GM12878 (cell line): ENCODE results near the gene CA7. TPM values are rescaled to one million over a fixed set of nuclear protein-coding genes. Genes with fewer than 3 reads are reported as not detected.
"Not testable (repeated sequence)": the region's sequence is repeated elsewhere in the genome, so short reads cannot be mapped to it uniquely, and the experiment has no call there.

Experiments used
- ATAC-seq: fragments of 200-7000 bp; cut with Tn5 transposase; 3 replicates; pipeline ENCODE4 v1.9.1; 2020; ENCODE audit warnings: mild to moderate bottlenecking, moderate library complexity
- BruUV-seq: library from RNA; stranded (reverse); fragments of 400-500 nt; replicated peaks from 2 replicates; lab custom pipeline; 2021; lab: Mats Ljungman, UMichigan
- CTCF ChIA-PET: fragments of 300-600 bp; sonication (Branson Sonifier 250); formaldehyde crosslinking; extraction: SDS; loops from one replicate; lab custom pipeline; 2021; ENCODE audit warnings: inconsistent platforms; lab: Yijun Ruan, JAX
- POLR2A ChIA-PET: fragments of 350-600 bp; formaldehyde crosslinking; extraction: SDS; loops from one replicate; lab custom pipeline; 2021; ENCODE audit warnings: inconsistent platforms; lab: Charles Lee
- RAD21 ChIA-PET: fragments of 300-600 bp; sonication (Branson Sonifier 250); formaldehyde crosslinking; loops from one replicate; lab custom pipeline; 2023; ENCODE audit warnings: antibody characterized with exemption; ENCODE audit not compliant: unreplicated experiment; lab: Charles Lee
- SMC1A ChIA-PET: fragments of 300-600 bp; sonication (Branson Sonifier 250); formaldehyde crosslinking; loops from one replicate; lab custom pipeline; 2023; ENCODE audit not compliant: unreplicated experiment, uncharacterized antibody; lab: Charles Lee
- DNase-seq: peaks from one replicate; pipeline ENCODE4 v3.0.0-alpha.2; 2011; ENCODE audit warnings: low read depth, low spot score
- FAIRE-seq: peaks from 3 replicates; lab custom pipeline; 2011; peaks lifted over from hg19 to GRCh38; lab: Jason Lieb, UNC
- H2AFZ ChIP-seq: 2 replicates; pipeline ENCODE4 v1.6.0; 2011; ENCODE audit warnings: low read depth, low read length, control low read depth; ENCODE audit not compliant: control insufficient read depth
- H3K27ac ChIP-seq: 2 replicates; pipeline ENCODE4 v1.5.1; 2011; ENCODE audit warnings: control low read depth; ENCODE audit not compliant: control insufficient read depth, insufficient read depth
- H3K27me3 ChIP-seq, 2 experiments: replicated peaks in 1 of 2; 2 replicates each; pipeline versions ENCODE4 v1.6.0 to v1.6.1; 2011; ENCODE audit warnings: low read length in 1 of 2; ENCODE audit not compliant: control insufficient read depth in 2 of 2, insufficient read depth in 2 of 2
- H3K36me3 ChIP-seq, 2 experiments: 2 replicates each; pipeline ENCODE4 v1.5.1; 2011; ENCODE audit warnings: low read length in 1 of 2; ENCODE audit not compliant: control insufficient read depth in 2 of 2, insufficient read depth in 2 of 2
- H3K4me1 ChIP-seq: 2 replicates; pipeline ENCODE4 v1.6.1; 2011; ENCODE audit warnings: mild to moderate bottlenecking, low read length, moderate library complexity, mixed read lengths; ENCODE audit not compliant: control insufficient read depth, insufficient read depth
- H3K4me2 ChIP-seq: 2 replicates; pipeline ENCODE4 v1.6.0; 2011; ENCODE audit warnings: control low read depth; ENCODE audit not compliant: control insufficient read depth, insufficient read depth
- H3K4me3 ChIP-seq: fragments of 200-600 bp; sonication (generic); 2 replicates; pipeline ENCODE4 v1.5.1; 2016
- H3K79me2 ChIP-seq: 2 replicates; pipeline ENCODE4 v1.6.0; 2011; ENCODE audit warnings: low read length; ENCODE audit not compliant: control insufficient read depth, insufficient read depth
- H3K9ac ChIP-seq: 2 replicates; pipeline ENCODE4 v1.8.0; 2011; ENCODE audit warnings: low read length, control low read depth, mixed read lengths; ENCODE audit not compliant: control insufficient read depth, insufficient read depth
- H3K9me3 ChIP-seq: replicated peaks from 3 replicates; pipeline ENCODE4 v1.5.1; 2011; ENCODE audit warnings: mild to moderate bottlenecking, low read length; ENCODE audit not compliant: control insufficient read depth, insufficient read depth
- H4K20me1 ChIP-seq: 2 replicates; pipeline ENCODE4 v1.6.0; 2011; ENCODE audit not compliant: control insufficient read depth, insufficient read depth
- SIN3A ChIP-seq: IDR thresholded peaks from 2 replicates; pipeline ENCODE4 v1.6.1; 2012; ENCODE audit warnings: low read depth, low read length, improper control_type of control experiment
- WGBS: methylation state at CpG from one replicate; pipeline ENCODE4 v1.1.6; 2016; ENCODE audit warnings: low lambda C conversion rate; ENCODE audit not compliant: insufficient replicate concordance, insufficient coverage; ENCODE audit errors: missing lambda C conversion rate; 5-methylcytosine and 5-hydroxymethylcytosine counted together
- in situ Hi-C: fragments of 300-500 bp; cut with MboI; formaldehyde crosslinking; loops from 9 replicates; pipeline ENCODE4 v1.14.3; 2018; ENCODE audit warnings: mixed read lengths
- intact Hi-C: fragments of 100-400 bp; cut with micrococcal nuclease; formaldehyde crosslinking; loops from one replicate; pipeline ENCODE4 v1.14.2; 2022; ENCODE audit not compliant: unreplicated experiment
- polyA plus RNA-seq, 11 experiments: library from polyadenylated mRNA; depleted of rRNA in 4 of 11; unstranded in 6 of 11; stranded (reverse) in 5 of 11; fragments of >200 nt; fragmentation: Nextera tagmentation in 4 of 11; fragmentation: Illumina TruSeq in 1 of 11; extraction: Ambion mirVana in 4 of 11; extraction: Trizol in 1 of 11; gene quantifications; 1 replicate in 1 of 11; 2 replicates in 10 of 11; pipeline versions ENCODE4 v1.2.1 to v1.2.3, GENCODE V29; 2011 to 2016; ENCODE audit warnings: inconsistent platforms in 2 of 11, missing spikeins in 2 of 11, low read depth in 1 of 11
- total RNA-seq, 4 experiments: library from RNA; depleted of rRNA in 3 of 4; stranded (reverse); fragments of >200 nt in 3 of 4; fragmentation: Illumina TruSeq in 1 of 4; extraction: Trizol in 1 of 4; gene quantifications; 2 replicates each; pipeline versions ENCODE4 v1.2.1 to v1.2.3, GENCODE V29; 2013 to 2021

Gene CA7
- total and polyA plus RNA-seq, 10 of the 15 experiments (the other 5 are each of a cell fraction or from before 2014, with no cell fraction given): 0.04 TPM; not detected in 9

GRCh38 chr16:66895999-66896398 lies 51.8 kb downstream of the CA7 start:
- Histone ChIP-seq H3K36me3 (no peaks in the 10 kb centered on the region), H3K4me3 (no peak overlapping the region), H3K27me3 (no peaks in the 10 kb centered on the region), H3K4me1 (no peaks in the 10 kb centered on the region; the same call in 1 of the 2 replicates), H3K9ac (no peak overlapping the region), H2AFZ (no peak overlapping the region), H3K4me2 (no peak overlapping the region), H4K20me1 (no peaks in the 10 kb centered on the region), H3K9me3 (no peaks in the 10 kb centered on the region), H3K79me2 (no peaks in the 10 kb centered on the region), H3K27ac (no peak overlapping the region)
- ChIA-PET RAD21 (interaction anchor here (1.0 to 1.9 kb wide), 6 partner anchors 15 to 258 kb away, joined by 3 to 6 read pairs (median 4); partner anchors contain the start of gene PDP2), POLR2A (interaction anchor here (1.0 kb wide), 1 partner anchor 14 kb away, joined by 3 read pairs; no protein-coding TSS in a partner anchor), SMC1A (interaction anchor here (1.3 to 3.0 kb wide), 2 partner anchors 10 to 33 kb away, joined by 4 to 9 read pairs; no protein-coding TSS in a partner anchor), CTCF (interaction anchor here (0.6 to 9.7 kb wide), 10 partner anchors 12 to 89 kb away, joined by 3 to 77 read pairs (median 5); partner anchors contain the start of gene RRAD)
- no peak for ATAC-seq
- in situ Hi-C loops (no loop called here), intact Hi-C loops (loop anchor here (1.0 kb wide), 2 partner anchors 32 to 51 kb away; no protein-coding TSS in a partner anchor)
- WGBS: 54% methylated on average over 3 of the region's 3 CpGs
- TF ChIP-seq SIN3A: no peak
- FAIRE-seq: no peak
- no peak for DNase-seq
- BruUV-seq: no TSS peak

DNA sequence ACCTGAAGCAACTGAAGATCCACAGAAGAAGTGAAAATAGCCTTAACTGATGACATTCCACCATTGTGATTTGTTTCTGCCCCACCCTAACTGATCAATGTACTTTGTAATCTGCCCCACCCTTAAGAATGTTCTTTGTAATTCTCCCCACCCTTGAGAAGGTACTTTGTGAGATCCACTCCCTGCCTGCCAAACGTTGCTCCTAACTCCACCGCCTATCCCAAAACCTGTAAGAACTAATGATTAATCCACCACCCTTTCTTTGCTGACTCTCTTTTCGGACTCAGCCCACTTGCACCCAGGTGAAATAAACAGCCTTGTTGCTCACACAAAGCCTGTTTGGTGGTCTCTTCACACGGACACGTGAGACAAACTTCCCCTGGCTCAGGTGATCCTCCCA lies 52.5 kb downstream of the CA7 start:
- H3K4me2 ChIP-seq, in situ Hi-C loops, ATAC-seq, intact Hi-C loops, H3K4me1 ChIP-seq, H3K4me3 ChIP-seq, H3K79me2 ChIP-seq, FAIRE-seq, H3K27ac ChIP-seq, DNase-seq, H4K20me1 ChIP-seq, H3K9me3 ChIP-seq, H3K27me3 ChIP-seq, POLR2A ChIA-PET, H3K36me3 ChIP-seq, BruUV-seq, H2AFZ ChIP-seq, H3K9ac ChIP-seq: not testable (repeated sequence)
- ChIA-PET SMC1A (interaction anchor here (3.0 kb wide), 1 partner anchor 32 kb away, joined by 9 read pairs; no protein-coding TSS in a partner anchor), RAD21 (interaction anchor here (1.9 kb wide), 1 partner anchor 32 kb away, joined by 6 read pairs; no protein-coding TSS in a partner anchor), CTCF (interaction anchor here (0.6 to 9.7 kb wide), 2 partner anchors 26 to 29 kb away, joined by 3 to 77 read pairs; partner anchors contain the start of gene RRAD)
- WGBS: 41% methylated on average over 5 of the region's 5 CpGs
